NCI-H1694 treated with DMSO at 0.1 percent for 48 hours (cell line): Measurements from ENCODE around the gene LRRC3C.
"Not testable (repeated sequence)": the region's sequence is repeated elsewhere in the genome, so short reads cannot be mapped to it uniquely, and the experiment has no call there.

Experiments
- DNase-seq: peaks from one replicate; lab custom pipeline; 2025; lab: John Stamatoyannopoulos, UW

The LRRC3C gene

GRCh38 chr17:39927101-39927928 is at the start of gene LRRC3C, which contains the start of gene ORMDL3:
Gene LRRC3C (plus strand): TSS chr17:39927732. CDS start chr17:39941524, 13,792 bp downstream.
Gene ORMDL3 (minus strand): TSS chr17:39927601. CDS start chr17:39924203, 3,398 bp downstream.
- DNase-seq, result peak; percentile 81

- DNase-seq, result not testable (repeated sequence)
Observed at GRCh38 chr17:39886102-39886501, 41.4 kb upstream of the LRRC3C start.

GRCh38 chr17:39887078-39887477 is 40.5 kb upstream of the LRRC3C start:
- DNase-seq, result no peak

- DNase-seq, result no peak
Observed at GRCh38 chr17:39889200-39889599, 38.3 kb upstream of the LRRC3C start.

- no peak for DNase-seq
Observed at GRCh38 chr17:39894681-39895376, 32.7 kb upstream of the LRRC3C start.

- DNase-seq, result no peak
Observed at GRCh38 chr17:39898088-39898487, 29.4 kb upstream of the LRRC3C start.

GRCh38 chr17:39899215-39899614 is 28.3 kb upstream of the LRRC3C start:
- no peak for DNase-seq

GRCh38 chr17:39902027-39902426 is 25.5 kb upstream of the LRRC3C start:
- not testable (repeated sequence) for DNase-seq

- no peak for DNase-seq
Observed at GRCh38 chr17:39903158-39903884, 24.2 kb upstream of the LRRC3C start.

GRCh38 chr17:39904990-39905288 is 22.6 kb upstream of the LRRC3C start:
- DNase-seq, result no peak

GRCh38 chr17:39908789-39909352 is 18.7 kb upstream of the LRRC3C start:
- DNase-seq, result no peak

GRCh38 chr17:39913989-39914388 is 13.5 kb upstream of the LRRC3C start:
- DNase-seq, result no peak

- DNase-seq, result no peak
Observed at GRCh38 chr17:39915559-39915958, 12.0 kb upstream of the LRRC3C start.

GRCh38 chr17:39916918-39917317 is 10.6 kb upstream of the LRRC3C start:
- no peak for DNase-seq

- DNase-seq, result no peak
Observed at GRCh38 chr17:39919087-39919683, 8.3 kb upstream of the LRRC3C start.

GRCh38 chr17:39920218-39921210 is 7.0 kb upstream of the LRRC3C start:
- DNase-seq, result no peak

- DNase-seq, result no peak
Observed at GRCh38 chr17:39921323-39921722, 6.2 kb upstream of the LRRC3C start.

- no peak for DNase-seq
Observed at GRCh38 chr17:39922006-39922405, 5.5 kb upstream of the LRRC3C start.

- DNase-seq, result no peak
Observed at GRCh38 chr17:39923230-39923629, 4.3 kb upstream of the LRRC3C start.

GRCh38 chr17:39923836-39924690 is 3.5 kb upstream of the LRRC3C start:
- no peak for DNase-seq
